ENCODE measurements around the gene MYO1E.

DNA sequence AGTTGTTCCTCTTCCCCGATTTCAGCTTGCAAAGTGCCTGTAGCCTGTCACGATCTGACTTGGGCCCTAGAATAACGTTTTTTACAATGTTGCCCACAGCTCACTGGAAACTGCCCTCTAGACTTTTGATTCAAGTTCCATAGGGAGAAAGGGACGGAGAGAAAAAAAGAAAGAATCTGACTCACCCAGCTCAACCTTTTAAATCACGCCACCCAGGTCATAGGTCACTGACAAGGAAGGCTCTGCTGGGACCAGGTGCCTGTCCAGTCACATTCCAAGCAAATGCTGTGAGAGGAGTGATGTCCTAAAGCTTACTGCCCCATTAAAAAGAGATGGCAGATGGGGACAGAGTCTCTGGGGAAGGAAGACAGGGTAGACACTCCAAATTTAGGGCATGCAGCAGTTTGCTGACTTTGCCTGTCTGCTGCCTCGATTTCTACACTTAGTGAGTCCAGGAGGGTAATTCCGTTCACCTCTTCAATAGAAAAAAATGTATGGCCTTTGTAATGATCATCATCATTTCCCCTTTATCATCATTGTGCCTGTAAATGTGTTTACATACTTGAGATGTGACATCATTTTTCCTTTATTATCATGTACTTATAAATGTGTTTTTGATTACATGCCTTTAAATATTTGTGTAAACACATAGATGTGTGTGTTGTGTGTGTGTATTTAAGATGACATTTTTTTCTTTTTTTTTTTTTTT, 8.4 kb upstream of the MYO1E start:
- TF ChIP-seq POLR2A (IDR thresholded peaks at IDR 0.05) (no peak), CTCF (IDR thresholded peaks at IDR 0.05) (no peak)
